LNCaP clone FGC (cell line): ENCODE measurements around the gene NFIX.

Source experiments
- DNase-seq: peaks from one replicate; pipeline ENCODE4 v3.0.0-alpha.2; 2011; ENCODE audit warnings: low read depth
- H3K4me3 ChIP-seq: 2 replicates; pipeline ENCODE4 v1.5.1; 2011; ENCODE audit warnings: mild to moderate bottlenecking, low read depth, low read length, control low read depth
- TF ChIP-seq, protein P1 (sequence below): IDR thresholded peaks from 2 replicates; pipeline ENCODE4 v1.5.1; 2012; ENCODE audit warnings: mild to moderate bottlenecking; ENCODE audit not compliant: control insufficient read depth, insufficient read depth; ENCODE audit errors: extremely low read depth

NFIX gene

DNA sequence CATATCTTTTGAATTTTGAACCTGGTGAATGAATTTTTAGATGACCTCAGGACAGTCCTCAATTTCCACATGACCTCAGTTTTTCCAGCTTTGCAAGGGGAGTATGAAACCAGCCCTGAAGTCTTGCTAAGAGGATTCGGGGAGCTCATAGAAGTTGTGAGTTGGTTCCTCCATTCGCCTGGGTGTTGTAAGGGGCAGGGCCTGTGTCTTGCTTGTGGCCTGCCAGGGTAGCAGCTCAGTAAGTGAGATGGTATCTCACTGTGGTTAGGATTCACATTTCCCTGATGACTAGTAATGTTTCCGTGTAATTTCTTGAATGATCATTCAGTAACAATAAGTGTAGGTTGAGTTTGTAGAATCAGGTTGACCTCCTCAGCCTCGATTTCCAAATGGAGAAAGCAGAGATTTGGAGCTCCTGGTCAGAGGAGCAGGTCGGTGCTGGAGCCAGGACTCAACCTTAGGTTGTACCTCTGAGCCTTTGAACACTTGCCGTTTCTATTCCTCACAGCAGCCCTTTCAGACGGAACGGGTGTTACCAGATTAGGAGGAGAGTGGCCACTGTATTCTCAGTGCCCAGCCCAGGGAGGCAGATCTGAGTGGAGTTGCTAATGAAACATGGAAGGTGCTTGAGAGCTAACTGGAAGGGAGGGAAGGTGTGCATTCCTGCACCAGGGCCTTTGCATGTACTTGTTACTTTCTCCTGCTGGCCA, 137.4 kb downstream of the NFIX start:
- no peak for DNase-seq
- TF ChIP-seq, protein P1, sequence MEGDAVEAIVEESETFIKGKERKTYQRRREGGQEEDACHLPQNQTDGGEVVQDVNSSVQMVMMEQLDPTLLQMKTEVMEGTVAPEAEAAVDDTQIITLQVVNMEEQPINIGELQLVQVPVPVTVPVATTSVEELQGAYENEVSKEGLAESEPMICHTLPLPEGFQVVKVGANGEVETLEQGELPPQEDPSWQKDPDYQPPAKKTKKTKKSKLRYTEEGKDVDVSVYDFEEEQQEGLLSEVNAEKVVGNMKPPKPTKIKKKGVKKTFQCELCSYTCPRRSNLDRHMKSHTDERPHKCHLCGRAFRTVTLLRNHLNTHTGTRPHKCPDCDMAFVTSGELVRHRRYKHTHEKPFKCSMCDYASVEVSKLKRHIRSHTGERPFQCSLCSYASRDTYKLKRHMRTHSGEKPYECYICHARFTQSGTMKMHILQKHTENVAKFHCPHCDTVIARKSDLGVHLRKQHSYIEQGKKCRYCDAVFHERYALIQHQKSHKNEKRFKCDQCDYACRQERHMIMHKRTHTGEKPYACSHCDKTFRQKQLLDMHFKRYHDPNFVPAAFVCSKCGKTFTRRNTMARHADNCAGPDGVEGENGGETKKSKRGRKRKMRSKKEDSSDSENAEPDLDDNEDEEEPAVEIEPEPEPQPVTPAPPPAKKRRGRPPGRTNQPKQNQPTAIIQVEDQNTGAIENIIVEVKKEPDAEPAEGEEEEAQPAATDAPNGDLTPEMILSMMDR, result no peak
- H3K4me3 ChIP-seq, result no peak overlapping the region

DNA sequence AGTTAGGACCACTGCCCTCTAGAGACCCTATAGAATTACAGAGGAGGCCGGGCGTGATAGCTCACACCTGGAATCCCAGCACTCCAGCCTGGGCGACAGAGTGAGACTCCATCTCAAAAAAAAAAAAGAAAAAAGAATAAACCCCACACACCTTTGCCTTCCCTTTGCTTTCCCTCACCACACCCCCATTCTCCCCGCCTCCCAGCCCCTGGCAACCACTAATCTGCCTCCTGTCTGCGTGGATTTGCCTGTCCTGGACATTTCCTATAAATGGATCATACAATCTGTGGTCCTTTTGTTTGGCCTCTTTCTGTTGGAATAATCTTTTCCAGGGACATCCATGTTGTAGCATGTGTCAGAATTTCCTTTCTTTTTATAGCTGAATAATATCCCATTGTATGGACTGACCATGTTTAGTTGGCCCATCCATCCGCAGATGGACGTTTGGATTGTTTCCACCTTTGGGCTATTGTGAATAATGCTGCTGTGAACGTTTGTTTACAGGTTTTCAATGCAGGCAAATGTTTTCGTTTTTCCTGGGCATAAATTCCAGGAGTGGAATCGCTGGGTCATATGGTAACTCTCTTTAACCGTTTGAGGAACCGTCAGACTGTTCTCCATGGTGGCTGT, 138.1 kb downstream of the NFIX start:
- no peak overlapping the region for H3K4me3 ChIP-seq
- TF ChIP-seq, protein P1, result no peak
- no peak for DNase-seq

DNA sequence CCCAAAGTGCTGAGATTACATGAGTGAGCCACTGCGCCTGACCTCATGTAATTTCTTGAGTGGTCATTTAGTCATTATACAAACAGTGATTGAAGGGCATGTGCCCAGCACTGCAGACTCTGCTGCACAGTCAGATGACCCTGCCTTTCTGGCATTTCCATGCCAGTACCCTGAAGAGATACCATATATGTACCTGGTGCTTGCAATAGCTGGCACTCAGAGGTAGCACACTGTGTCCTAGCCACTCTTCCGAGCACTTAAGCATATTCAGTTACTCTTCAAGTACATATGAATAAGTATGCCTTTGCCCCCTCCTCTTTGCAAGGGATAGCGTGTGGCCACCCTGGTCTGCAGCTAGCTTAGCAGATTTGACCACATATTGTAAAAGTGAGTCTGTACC, 139.4 kb downstream of the NFIX start:
- H3K4me3 ChIP-seq, result no peak overlapping the region
- TF ChIP-seq, protein P1, result no peak
- DNase-seq, result no peak

- TF ChIP-seq, protein P1, result no peak
- DNase-seq, result no peak
- no peak overlapping the region for H3K4me3 ChIP-seq
Observed at GRCh38 chr19:13135068-13136062, 140.1 kb downstream of the NFIX start.

DNA sequence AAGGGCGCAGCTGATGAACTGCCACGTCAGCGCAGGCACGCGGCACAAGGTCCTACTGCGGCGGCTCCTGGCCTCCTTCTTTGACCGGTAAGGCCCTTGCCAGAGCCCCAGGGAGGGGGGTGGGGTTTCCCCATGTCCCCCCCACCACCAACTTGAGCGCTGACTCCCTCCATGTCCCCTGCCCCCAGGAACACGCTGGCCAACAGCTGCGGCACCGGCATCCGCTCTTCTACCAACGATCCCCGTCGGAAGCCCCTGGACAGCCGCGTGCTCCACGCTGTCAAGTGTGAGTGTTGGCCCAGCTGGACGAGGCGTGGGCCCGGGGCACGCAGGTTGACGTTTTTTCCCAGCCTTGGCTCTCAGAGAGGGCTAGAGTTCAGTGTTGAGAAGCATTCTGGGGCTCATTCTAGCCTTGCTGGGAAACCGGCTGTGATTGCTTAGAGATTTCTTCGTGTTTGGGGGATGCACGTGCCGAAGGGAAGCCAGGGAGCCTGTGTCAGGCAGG, 142.1 kb downstream of the NFIX start:
- no peak for DNase-seq
- H3K4me3 ChIP-seq, result no peak overlapping the region
- TF ChIP-seq, protein P1, result no peak

- DNase-seq, result no peak
- H3K4me3 ChIP-seq, result no peak overlapping the region
Observed at GRCh38 chr19:13138171-13138915, 143.1 kb downstream of the NFIX start.

More at GRCh38 chr19:13138171-13138915, 143.1 kb downstream of the NFIX start:
- TF ChIP-seq, protein P1, result no peak
